K562 (cell line): ENCODE results near the gene AQR. TPM values are rescaled to one million over a fixed set of nuclear protein-coding genes. Genes with fewer than 3 reads are reported as not detected.

Experiments
- CBX2 ChIP-seq: fragments of 200-600 bp; sonication (generic); IDR thresholded peaks from one replicate; pipeline ENCODE4 v1.6.1; 2012; ENCODE audit warnings: mild to moderate bottlenecking, low read length, inconsistent platforms; ENCODE audit not compliant: insufficient read depth, poor library complexity, severe bottlenecking
- DEAF1 ChIP-seq: fragments of 450-650 bp; formaldehyde crosslinking; IDR thresholded peaks from 2 replicates; pipeline ENCODE4 v1.4.0; 2020; ENCODE audit warnings: mild to moderate bottlenecking, moderate library complexity
- ERF ChIP-seq: fragments of 450-650 bp; formaldehyde crosslinking; IDR thresholded peaks from 2 replicates; pipeline ENCODE4 v1.4.0; 2020; ENCODE audit warnings: mild to moderate bottlenecking, mixed read lengths
- FIP1L1 ChIP-seq: fragments of 200-400 bp; formaldehyde crosslinking; IDR thresholded peaks from 2 replicates; pipeline ENCODE4 v1.6.1; 2018; ENCODE audit warnings: mild to moderate bottlenecking, low read depth, low read length; ENCODE audit not compliant: poor library complexity, severe bottlenecking
- KLF16 ChIP-seq: IDR thresholded peaks from 2 replicates; pipeline ENCODE4 v1.6.1; 2016; ENCODE audit warnings: antibody characterized with exemption
- MEF2A ChIP-seq: IDR thresholded peaks from 2 replicates; pipeline ENCODE4 v1.6.1; 2011; ENCODE audit warnings: low read depth, mild to moderate bottlenecking, low read length, moderate library complexity; ENCODE audit not compliant: control insufficient read depth
- MEF2D ChIP-seq: conservative IDR thresholded peaks from 2 replicates; pipeline ENCODE4 v1.6.1; 2016; ENCODE audit warnings: low read depth, missing genetic modification characterization, missing compliant biosample characterization
- NFATC3 ChIP-seq: fragments of 450-650 bp; IDR thresholded peaks from 2 replicates; pipeline ENCODE4 v1.6.1; 2017; ENCODE audit warnings: mild to moderate bottlenecking
- PBX2 ChIP-seq, 2 experiments: IDR thresholded peaks in 1 of 2; conservative IDR thresholded peaks in 1 of 2; 2 replicates each; pipeline ENCODE4 v1.6.1; 2016; ENCODE audit warnings: low read depth in 2 of 2, mild to moderate bottlenecking in 1 of 2, missing compliant biosample characterization in 1 of 2, missing genetic modification characterization in 1 of 2, moderate library complexity in 1 of 2
- RAD21 ChIP-seq, 2 experiments: fragments of 250-450 bp in 1 of 2; fragments of 450-650 bp in 1 of 2; sonication (Bioruptor Pico) in 1 of 2; formaldehyde crosslinking in 1 of 2; IDR thresholded peaks in 1 of 2; conservative IDR thresholded peaks in 1 of 2; 2 replicates each; pipeline versions ENCODE4 v1.4.0 to v1.8.0; 2020 to 2022; ENCODE audit warnings: mild to moderate bottlenecking in 2 of 2, moderate library complexity in 1 of 2
- RFX7 ChIP-seq: fragments of 250-450 bp; sonication (Bioruptor Pico); IDR thresholded peaks from 2 replicates; pipeline ENCODE4 v1.5.1; 2021; ENCODE audit warnings: mild to moderate bottlenecking
- SIN3A ChIP-seq, 2 experiments: fragments of 150-350 bp in 1 of 2; IDR thresholded peaks; 2 replicates each; pipeline ENCODE4 v1.6.1; 2011 to 2016; ENCODE audit warnings: borderline replicate concordance in 2 of 2, low read depth in 2 of 2, low read length in 2 of 2, mild to moderate bottlenecking in 2 of 2, moderate library complexity in 2 of 2; ENCODE audit not compliant: control insufficient read depth in 1 of 2
- SOX6 ChIP-seq: fragments of 450-650 bp; IDR thresholded peaks from 2 replicates; pipeline ENCODE4 v1.6.1; 2014; ENCODE audit warnings: mild to moderate bottlenecking
- SP1 ChIP-seq: sonication (generic); formaldehyde crosslinking; IDR thresholded peaks from 2 replicates; pipeline ENCODE4 v1.8.1; 2022; ENCODE audit warnings: mild to moderate bottlenecking, missing genetic modification reagents
- TBP ChIP-seq: optimal IDR thresholded peaks from 2 replicates; pipeline ENCODE3; 2011; ENCODE audit warnings: low read depth, low read length, improper control_type of control experiment
- polyA plus RNA-seq, 8 experiments: library from polyadenylated mRNA; depleted of rRNA in 4 of 8; stranded (reverse) in 5 of 8; unstranded in 3 of 8; fragments of >200 nt; fragmentation: Nextera tagmentation in 2 of 8; fragmentation: Illumina TruSeq in 1 of 8; extraction: Ambion mirVana in 2 of 8; extraction: Trizol in 1 of 8; gene quantifications; 2 replicates each; pipeline versions ENCODE4 v1.2.1 to v1.2.3, GENCODE V29; 2011 to 2014; ENCODE audit warnings: inconsistent platforms in 1 of 8, missing spikeins in 1 of 8
- total RNA-seq, 7 experiments: library from RNA; depleted of rRNA in 6 of 7; stranded (reverse); fragments of >200 nt in 6 of 7; fragmentation: Illumina TruSeq in 2 of 7; extraction: Trizol in 2 of 7; gene quantifications; 2 replicates each; pipeline versions ENCODE4 v1.2.1 to v1.2.3, GENCODE V29; 2011 to 2021; ENCODE audit warnings: low replicate concordance in 1 of 7

AQR gene
- total and polyA plus RNA-seq, 9 of the 15 experiments (the other 6 are each of a cell fraction or from before 2014, with no cell fraction given) = 22.0 to 62.9 (median 39.3) TPM

- TF ChIP-seq MEF2D (tag) = peak; percentile 70; the same call in 1 of the 2 replicates
- TF ChIP-seq KLF16 = no peak
- TF ChIP-seq NFATC3 = no peak
- TF ChIP-seq SIN3A (IDR thresholded peaks at IDR 0.05; ENCODE audit: borderline replicate concordance in 2 of 2, control insufficient read depth in 1 of 2, low read depth in 2 of 2, low read length in 2 of 2) = no peak
- no peak for TF ChIP-seq FIP1L1
- no peak for TF ChIP-seq TBP
- TF ChIP-seq DEAF1 (CRISPR knock-in tag) = no peak
- TF ChIP-seq RFX7 (CRISPR knock-in tag) = no peak
- no peak for TF ChIP-seq ERF (CRISPR knock-in tag)
- peak; percentile 80 for TF ChIP-seq SOX6
- no peak for TF ChIP-seq PBX2 (CRISPR knock-in tag; IDR thresholded peaks at IDR 0.05; ENCODE audit: low read depth)
- 0 out of 2 replicates have a peak, but pooled peaks have one; percentile 6 for TF ChIP-seq PBX2 (tag; conservative IDR thresholded peaks at IDR 0.05; ENCODE audit: low read depth)
- TF ChIP-seq CBX2 = no peak
- TF ChIP-seq MEF2A = 0 out of 2 replicates have a peak, but pooled peaks have one; percentile 44
- TF ChIP-seq SP1 (CRISPR knock-in tag) = no peak
- no peak for TF ChIP-seq RAD21 (CRISPR knock-in tag; conservative IDR thresholded peaks at IDR 0.05 in 1 of 2, IDR thresholded peaks at IDR 0.05 in 1 of 2)
Observed at GRCh38 chr15:34973512-34973911, 4.0 kb upstream of the AQR start (continued).
